Effector CD8-positive, alpha-beta T cell (primary cell): Measurements from ENCODE around the gene ZNF473.
A peak's percentile ranks its signal among the peaks of the same experiment; 100 is the strongest.

Source experiments
- DNase-seq: peaks from one replicate; lab custom pipeline; 2025; lab: John Stamatoyannopoulos, UW
- total RNA-seq, 4 experiments: gene quantifications; one replicate each; lab custom pipeline; 2026; lab: John Stamatoyannopoulos, UW

ZNF473 gene
- total RNA-seq: 19.7 to 33.5 (median 32.2) reads per million in 4 experiments

- peak; percentile 87 for DNase-seq
Observed at GRCh38 chr19:50025794-50026549, at the start of gene ZNF473. TSS of gene ZNF473 (plus strand) at chr19:50026005. CDS start at chr19:50031083, 5,078 bp downstream.

DNA sequence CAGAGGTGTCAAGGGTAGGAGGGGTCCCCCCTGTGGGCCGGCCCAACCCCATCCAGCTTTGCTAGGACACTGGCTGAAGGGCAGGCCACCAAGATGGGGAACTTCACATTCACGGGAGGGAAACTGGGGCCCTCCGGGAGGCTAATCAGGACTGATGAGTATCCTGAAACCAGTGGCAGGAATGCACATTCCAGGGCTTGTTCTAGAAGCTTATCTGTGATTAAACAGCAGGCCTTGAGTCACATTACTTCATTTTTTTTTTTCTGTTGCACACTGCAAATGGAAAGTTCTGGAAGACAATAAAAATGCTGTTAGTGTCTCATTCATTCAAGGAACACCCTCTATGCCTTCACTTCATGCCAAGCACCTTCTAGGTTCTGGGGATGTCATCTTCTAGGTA lies 49.3 kb upstream of the ZNF473 start:
- DNase-seq: no peak

DNA sequence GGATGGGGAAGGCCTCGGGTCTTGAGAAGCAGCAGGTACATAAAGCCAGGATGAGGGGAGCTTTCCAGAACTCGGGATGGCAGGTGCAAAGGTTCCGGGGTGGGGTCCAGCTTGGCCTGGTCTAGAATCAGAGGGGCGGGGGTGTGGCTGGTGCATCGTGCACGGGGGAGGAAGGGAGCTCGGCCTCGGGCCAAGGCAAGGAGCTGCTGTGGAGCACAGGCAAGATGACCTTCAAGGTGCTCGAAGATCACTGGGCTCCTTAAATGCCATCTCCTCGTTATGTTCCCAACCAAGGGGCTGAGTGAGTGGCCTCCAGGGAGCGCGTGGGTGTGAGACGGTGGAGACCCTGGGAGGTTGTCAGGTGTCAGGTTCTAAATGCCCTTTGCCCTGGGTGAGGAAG lies 48.7 kb upstream of the ZNF473 start:
- no peak for DNase-seq

DNA sequence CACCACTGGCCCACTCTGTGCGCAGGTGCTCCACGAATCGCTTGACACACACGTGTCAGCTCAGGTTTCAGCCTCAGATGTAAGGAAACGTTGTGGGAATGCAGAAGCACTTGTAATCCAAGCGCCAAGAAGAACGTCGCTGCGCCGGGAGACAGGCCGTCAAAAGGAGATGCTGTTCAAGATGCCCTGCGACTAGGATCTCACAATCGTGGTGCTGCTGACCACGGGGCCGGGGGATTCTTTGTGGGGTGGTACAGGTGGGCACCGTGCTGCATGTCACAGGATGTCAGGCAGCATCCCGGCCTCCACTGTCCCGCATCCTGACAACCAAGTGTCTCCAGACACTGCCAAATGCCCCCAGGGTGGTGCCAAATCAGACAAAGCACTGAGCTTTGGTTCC lies 47.9 kb upstream of the ZNF473 start:
- DNase-seq: no peak

- DNase-seq: no peak
Observed at GRCh38 chr19:49978324-49978723, 47.5 kb upstream of the ZNF473 start.

DNA sequence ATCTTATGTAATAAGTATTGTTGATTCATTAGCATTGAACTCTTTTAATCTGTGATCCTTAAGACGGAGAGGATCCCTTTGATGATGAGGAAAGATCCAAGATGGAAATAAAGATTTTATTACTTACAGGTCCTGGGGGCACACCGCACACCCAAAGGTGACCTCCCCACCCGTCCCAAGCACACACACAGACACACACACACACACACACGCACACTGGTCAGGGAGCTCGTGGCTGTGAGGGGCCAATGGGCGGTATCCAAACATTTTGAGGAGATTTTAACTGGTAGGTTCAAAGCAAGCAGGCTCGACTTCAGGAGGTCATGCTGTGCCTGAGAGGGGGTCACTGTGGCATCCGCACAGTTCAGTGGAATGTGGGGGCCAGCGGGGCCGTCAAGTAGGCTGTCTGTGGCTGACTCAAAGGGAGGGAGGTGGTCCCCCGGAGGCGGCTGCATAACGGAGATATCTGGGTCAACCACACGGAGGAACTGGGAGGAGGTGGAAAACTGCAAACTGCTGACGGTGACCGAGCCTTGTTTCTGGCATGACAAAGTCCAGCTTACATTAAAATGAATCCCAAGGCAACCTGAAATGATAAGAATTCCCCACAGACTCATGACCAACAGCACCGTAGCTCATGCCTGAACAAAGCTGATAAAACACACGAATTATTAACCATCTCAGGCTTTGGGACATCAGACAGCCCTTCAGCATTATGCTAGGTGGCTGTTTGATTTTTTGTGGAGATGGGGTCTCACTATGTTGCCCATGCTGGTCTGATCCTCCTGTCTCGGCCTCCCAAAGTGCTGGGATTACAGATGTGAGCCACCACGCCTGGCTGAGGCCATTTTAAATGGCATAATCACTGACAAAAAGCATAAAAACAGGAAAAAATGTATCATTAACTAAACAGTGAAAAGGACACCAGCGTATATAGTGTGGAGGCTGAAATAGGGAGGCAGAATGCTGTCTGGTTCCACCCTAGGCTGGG lies 43.9 kb upstream of the ZNF473 start:
- DNase-seq: no peak

DNA sequence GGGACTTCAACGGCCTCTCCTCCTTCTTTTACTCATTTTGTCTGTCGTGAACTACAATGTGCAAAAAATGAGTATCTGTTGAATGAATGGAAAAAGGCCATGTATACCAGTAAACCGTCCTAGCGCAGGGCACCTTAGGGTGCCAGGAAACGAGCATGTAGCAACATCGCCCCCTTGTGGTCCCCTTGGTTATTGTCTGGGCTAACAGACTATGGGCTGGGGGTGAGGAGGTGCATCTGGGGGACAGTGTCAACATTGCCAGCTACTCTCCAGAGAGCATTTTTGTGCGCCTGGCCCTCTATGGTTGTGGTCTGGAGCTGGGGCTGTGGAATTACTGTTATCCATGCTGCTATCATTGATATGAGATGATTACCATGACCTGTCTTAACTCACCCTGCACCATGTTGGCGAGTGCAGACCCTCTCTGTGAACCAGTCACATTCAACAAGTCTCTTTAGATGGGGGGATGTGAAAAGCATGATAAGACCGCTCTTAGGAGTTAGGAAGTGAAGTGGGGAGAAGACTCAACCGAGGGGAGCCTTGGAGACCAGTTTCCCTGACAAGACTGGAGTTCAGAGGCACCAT lies 42.1 kb upstream of the ZNF473 start:
- DNase-seq: peak; percentile 67

- DNase-seq: no peak
Observed at GRCh38 chr19:49984491-49984890, 41.3 kb upstream of the ZNF473 start.

DNA sequence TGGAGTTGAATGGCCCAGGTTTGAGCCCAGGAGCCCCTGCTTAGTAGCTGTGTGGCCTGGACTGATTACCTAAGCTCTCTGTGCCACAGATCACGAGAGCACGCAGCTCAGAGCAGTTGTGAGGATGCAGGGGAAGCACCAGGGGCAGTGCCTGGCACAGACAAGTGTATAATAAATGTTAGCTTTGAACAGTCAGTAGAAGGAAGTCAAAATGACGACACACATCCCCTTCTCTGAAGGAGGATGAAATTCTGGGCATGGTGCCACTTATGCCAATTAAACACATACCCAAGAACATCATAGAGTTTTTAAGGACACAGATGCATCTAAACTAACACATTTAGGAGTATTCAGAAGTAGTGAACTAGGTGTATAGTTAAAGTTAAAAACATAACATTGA lies 39.9 kb upstream of the ZNF473 start:
- DNase-seq: no peak

GRCh38 chr19:49986354-49986753 lies 39.5 kb upstream of the ZNF473 start:
- no peak for DNase-seq

GRCh38 chr19:49987159-49987698 lies 38.6 kb upstream of the ZNF473 start:
- peak; percentile 68 for DNase-seq

- DNase-seq: no peak
Observed at GRCh38 chr19:49988007-49988406, 37.8 kb upstream of the ZNF473 start.

- DNase-seq: no peak
Observed at GRCh38 chr19:49988433-49988832, 37.4 kb upstream of the ZNF473 start.

DNA sequence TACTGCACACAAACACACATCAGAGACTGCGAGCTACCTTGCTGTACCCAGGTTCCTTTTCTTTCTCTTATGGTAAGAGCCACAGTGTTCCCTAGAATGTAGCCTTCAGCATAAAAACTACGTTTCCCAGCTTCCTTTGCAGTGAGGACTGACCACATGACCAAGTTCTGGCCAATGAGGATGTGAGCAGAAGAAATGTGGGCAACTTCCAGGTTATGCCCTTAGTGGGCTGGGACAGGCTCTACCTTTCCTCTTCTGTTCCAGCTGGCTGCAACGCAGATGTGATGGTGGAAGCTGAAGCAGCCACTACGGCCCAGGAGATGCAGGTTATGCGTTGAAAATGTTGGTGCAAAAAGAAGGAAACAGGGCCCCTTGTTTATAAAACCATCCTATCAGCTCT lies 28.1 kb upstream of the ZNF473 start:
- DNase-seq: no peak

- DNase-seq: no peak
Observed at GRCh38 chr19:49999371-50000010, 26.3 kb upstream of the ZNF473 start.

DNA sequence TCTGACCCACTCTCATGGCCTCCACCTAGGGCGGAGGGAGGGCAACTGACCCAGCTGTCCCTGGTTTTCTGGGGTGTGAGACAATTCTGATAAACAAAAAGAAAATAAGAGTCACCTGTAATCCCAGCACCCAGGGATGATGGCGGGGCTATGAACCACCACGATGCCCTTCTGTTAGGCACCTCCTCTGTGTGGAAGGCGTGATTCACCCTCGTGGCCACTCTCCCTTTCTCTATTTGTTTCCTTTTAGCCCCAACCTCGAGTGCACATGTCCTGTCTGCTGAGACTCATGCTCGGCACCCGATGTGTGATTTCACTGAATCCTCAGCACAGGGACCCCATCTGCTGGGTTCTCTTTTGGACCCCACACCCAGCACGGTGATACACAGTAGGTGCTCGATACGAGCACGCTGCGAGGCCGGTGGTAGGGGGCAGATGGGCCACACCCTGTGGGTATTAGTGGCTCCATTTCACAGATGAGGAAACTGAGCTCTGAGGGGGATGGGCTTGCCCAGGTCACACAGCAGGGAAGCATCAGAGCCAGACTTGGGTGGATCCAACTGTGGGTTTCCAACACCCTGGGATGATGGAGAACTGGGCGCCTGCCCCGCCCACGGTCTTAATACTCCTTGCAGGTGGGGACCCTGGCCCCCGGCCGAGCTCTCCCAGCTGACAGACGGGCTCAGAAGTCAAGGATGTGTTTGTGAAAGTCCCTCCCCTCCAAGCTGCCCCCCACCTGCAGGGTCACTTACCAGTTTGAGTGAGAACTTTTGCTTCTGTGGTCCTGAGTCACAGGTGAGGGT lies 25.6 kb upstream of the ZNF473 start:
- no peak for DNase-seq

GRCh38 chr19:50000841-50001557 lies 24.8 kb upstream of the ZNF473 start:
- DNase-seq: no peak

- no peak for DNase-seq
Observed at GRCh38 chr19:50001775-50002174, 24.0 kb upstream of the ZNF473 start.

DNA sequence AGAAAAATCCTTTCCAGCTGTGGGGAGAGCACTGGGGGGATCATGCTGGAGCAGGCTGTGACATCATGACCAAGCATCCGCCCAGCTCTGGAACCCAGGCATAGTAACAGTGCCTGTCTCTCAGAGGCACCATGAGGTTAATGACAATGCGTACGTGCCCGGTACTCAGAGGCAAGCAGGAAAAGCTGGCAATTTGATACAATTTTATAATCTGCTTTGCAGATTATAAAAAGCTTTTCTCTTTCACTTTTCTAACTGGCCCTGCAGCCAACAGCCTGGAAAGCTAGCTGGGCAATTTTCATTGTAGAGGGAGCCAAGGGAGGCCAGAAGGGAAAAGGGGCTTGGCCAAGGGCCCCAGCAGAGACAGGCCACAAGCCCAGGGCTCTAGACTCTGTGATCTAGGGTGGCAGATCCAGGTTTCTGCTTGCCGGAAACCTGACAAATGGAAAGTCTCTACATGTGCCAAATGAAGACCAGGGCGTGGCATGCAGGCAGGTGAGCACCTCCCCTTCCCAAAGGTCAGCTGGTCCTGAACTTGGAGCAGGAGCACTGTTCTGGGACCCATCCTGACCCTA lies 23.3 kb upstream of the ZNF473 start:
- no peak for DNase-seq
